Thyroid gland (tissue), 4 donors: ENCODE results near the gene KCNQ1.

Source experiments
- POLR2A ChIP-seq, 2 donors: fragments of 450-650 bp; IDR thresholded peaks; one replicate each; pipeline ENCODE4 v1.6.1; 2017; ENCODE audit warnings: antibody characterized with exemption in 2 of 2, mild to moderate bottlenecking in 2 of 2, moderate library complexity in 1 of 2
- TF ChIP-seq, protein P1 (sequence below), 6 experiments: fragments of 200-600 bp in 3 of 6; fragments of 450-650 bp in 3 of 6; sonication (generic) in 3 of 6; IDR thresholded peaks; one replicate each; pipeline ENCODE4 v1.5.1; 2016 to 2019; ENCODE audit warnings: antibody characterized with exemption in 6 of 6, mild to moderate bottlenecking in 2 of 6, inconsistent platforms in 1 of 6, moderate library complexity in 1 of 6

DNA sequence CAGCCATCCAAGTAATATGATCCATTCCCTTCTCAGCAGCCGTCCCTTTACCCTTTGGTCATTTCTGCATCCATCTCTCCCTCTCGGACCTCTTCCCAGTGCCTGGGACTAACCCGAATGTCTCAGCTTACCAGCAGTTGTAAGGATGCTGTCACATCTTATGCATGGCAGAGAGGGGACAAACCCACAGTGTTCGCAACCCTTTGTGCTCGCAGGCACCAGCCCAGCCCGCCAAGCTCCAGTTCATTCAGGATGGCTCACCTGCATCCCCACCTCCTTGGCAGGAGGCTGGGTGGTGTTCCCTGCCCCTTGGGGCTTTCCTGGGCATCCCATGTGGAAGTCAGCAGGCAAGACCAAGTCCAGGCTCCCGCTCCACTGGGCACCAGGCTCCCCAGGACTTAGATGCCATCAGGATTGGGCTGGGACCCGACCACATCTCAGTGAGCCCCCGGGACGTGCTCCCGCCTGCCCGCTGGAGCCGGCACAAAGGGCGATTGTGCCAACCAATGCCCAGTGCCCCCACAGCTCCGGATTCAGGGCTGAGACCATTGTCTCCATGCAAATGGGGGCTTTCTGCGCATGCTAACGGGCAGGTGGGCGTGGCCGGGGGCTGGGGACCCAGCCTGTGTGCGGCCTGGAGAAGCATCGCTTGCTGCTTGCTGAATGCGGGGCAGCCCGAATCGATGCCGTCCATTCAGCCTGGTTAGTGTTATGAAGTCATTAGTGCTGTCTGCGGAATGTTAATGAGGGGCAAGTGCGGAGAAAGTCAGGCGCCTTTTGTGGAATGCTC is 146.4 kb downstream of the KCNQ1 start:
- TF ChIP-seq, protein P1, sequence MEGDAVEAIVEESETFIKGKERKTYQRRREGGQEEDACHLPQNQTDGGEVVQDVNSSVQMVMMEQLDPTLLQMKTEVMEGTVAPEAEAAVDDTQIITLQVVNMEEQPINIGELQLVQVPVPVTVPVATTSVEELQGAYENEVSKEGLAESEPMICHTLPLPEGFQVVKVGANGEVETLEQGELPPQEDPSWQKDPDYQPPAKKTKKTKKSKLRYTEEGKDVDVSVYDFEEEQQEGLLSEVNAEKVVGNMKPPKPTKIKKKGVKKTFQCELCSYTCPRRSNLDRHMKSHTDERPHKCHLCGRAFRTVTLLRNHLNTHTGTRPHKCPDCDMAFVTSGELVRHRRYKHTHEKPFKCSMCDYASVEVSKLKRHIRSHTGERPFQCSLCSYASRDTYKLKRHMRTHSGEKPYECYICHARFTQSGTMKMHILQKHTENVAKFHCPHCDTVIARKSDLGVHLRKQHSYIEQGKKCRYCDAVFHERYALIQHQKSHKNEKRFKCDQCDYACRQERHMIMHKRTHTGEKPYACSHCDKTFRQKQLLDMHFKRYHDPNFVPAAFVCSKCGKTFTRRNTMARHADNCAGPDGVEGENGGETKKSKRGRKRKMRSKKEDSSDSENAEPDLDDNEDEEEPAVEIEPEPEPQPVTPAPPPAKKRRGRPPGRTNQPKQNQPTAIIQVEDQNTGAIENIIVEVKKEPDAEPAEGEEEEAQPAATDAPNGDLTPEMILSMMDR (IDR thresholded peaks at IDR 0.05), result no peak
- no peak for TF ChIP-seq POLR2A (IDR thresholded peaks at IDR 0.05)
